Measurements from ENCODE around the gene TMEM63A.

TMEM63A gene

DNA sequence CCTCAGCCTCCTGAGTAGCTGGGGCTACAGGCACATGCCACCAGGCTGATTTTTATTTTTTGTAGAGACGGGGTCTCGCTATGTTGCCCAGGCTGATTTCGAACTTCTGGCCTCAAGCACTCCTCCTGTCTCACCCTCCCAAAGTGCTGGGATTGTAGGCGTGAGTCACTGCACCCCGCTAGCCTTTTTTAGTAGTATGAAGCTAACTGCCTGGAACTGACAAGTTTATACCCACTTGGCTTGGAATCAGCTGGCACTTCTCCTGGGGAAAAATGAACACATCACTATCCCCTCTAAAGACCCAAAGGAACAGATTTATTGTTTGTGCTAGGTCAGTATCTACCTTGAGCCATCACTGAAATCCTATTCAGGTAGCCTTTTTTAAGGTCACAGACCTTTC, 19.0 kb downstream of the TMEM63A start:
- DNase-seq, result no peak

DNA sequence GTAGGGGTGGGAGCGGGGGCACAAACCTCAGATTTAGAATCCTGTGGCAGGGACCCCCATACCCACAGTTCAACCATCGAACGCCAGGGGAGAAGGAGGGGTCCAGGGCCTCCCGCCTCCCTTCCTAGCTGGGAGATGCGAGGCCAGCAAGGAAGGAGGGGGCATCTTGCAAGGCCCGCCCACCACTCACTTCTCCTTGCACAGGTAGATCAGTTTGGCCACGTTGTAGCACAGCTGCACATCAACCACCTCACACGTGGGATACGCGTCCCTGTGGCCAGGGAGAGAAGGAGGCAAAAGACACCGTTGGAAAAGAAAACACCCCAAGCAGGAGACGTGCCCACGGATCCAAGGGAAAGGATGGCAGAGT, 19.6 kb downstream of the TMEM63A start:
- DNase-seq, result no peak

DNA sequence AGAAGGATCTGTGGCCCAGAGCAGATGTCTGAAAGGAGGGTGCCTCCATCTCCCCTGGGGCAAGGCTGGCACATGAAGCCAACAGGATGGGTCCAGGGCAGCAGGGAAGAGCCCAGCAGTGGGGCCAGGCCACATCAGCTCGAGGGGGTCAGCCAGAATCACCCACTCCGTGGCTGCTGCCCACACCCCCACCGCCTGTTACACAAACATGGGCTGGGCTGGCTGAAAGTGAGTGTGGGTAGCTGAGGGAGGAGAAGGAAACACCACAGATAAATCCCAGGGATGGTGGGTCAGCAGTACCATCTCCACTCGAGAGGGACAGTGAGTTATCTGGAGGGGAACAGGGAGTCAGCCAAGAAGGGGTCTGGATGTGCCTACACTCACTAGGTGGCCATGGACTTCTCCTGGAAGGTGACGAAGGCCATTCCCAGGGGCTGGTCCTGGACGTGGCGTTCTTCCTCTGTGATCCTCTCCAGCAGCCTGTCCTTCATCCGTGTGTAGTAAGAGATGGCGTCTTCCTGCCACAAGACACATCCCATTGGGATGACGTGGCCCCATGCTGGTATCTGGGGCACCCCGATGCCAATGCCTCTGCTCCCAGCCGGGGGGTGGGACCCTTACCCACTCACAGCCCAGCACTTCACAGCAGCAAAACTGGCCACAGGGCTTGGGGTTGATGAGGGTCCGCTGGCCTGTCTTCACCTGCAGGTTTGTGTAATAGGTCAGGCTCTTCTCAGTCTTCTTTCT, 20.2 kb downstream of the TMEM63A start:
- DNase-seq, result no peak

DNA sequence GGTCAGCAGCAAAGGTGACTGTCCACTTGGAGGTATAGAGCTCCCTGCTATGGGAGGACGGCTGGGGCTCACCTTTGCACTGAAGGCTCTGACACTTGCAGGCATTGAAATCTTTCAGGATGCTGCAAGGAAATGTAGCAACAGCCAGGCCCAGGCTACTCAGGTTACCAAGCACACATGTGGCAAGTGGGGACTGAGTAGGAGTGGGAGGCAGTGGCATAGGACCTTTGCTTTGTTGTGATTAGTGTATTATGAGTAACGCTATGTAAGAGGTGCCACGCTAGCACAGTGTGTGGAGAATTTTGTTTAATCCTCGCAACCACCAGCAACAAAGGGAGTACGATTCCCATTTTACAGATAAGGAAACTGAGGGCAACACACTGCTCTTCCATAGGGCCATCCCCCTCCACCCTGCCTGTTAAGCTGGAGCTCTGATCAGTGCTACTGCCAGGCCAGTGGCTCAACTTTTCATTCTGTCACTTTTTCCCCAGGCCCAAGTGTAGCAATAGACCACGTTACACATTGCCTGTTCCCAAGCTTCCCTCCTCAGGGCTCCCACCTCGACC, 21.2 kb downstream of the TMEM63A start:
- DNase-seq, result no peak

DNA sequence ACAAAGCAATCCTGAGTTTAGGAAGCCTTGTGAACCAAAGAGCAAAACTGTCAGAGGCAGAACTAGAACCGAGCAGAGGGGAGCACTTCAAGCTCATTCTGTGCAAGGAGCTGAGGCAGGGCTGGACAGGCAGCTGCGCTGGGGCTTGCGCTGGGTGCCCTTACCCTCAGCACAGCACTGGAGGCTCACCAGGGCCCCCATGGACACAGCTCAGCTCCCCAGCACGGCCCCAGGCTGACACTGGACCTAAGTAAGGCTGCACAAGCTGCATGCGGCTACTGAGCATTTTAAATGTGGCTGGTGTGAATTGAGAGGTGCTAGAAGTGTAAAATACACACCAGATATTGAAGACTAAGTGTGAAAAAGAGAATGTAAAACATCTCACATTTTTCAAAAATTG, 22.1 kb downstream of the TMEM63A start:
- DNase-seq, result no peak

DNA sequence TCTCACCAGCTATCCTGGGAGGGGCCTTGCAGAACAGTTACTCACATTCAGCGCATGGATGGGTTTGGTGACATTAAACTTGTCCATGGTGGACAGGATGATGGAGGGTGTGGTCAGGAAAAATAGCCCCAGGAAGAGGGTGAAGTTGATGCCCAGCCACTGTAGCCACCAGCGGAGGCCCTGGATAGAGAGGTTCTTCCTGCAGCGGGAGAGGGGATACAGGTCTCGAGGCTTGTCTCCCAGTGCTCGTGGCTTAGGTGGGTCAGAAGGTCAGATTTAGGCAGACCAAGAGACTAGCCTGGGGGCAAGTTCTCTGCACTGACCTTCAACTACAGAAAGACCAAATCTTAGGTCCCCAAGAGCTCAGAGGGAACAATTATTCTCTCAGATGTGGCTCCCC, 23.0 kb downstream of the TMEM63A start:
- no peak for DNase-seq

DNA sequence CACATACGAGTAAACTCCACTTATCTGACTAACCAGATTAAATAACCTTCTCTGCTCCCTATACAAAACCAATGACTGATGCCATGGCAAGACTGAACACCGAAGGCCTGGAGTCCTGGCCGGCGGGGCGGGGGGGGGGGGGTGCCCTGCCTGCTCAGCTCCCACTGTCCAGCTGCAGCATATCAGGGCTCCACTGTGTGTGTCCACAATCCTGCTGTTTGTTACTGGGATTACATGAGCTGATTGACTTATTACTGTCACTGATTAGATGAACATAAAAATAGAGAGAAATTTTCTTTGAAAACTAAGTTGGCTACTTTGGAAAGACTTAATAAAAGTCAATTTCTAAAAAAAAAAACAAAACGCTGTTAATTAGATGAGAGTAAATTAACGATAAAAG, 24.9 kb downstream of the TMEM63A start:
- no peak for DNase-seq

DNA sequence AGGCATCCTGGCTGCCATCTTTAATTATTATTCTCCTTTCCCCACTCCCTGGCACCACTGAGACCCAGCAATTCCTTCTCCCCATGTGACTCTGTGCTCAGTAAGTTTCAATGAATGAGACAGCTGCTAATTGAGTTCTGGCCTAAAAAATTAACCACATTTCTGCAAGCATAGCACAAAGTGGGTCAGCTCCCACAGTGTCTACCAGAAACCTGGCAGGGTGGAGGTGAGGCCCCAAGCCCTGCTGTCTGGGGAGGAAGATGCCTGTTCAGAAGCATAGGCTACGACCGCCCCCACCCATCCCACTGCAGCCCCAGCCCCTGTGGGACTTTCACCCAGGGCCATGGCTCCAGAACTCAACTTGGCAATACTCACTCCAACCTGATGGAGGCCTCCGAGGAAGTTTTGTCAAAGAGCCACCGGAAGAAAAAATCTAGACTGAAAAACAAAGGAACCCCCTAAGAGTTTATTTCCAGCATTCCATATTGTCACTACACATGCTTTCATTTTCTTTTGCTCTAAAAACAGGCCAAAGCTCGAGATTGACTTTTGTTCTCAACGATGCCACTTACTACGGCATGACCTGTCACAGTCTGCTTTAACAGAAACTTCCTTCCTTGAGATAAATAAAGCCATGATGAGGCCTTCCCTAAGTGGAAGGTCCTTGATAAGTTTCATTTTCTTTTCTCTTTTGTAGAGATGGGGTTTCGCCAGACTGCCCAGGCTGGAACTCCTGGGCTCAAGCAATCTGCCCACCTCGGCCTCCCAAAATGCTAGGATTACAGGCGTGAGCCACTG, 26.5 kb downstream of the TMEM63A start:
- DNase-seq, result no peak

DNA sequence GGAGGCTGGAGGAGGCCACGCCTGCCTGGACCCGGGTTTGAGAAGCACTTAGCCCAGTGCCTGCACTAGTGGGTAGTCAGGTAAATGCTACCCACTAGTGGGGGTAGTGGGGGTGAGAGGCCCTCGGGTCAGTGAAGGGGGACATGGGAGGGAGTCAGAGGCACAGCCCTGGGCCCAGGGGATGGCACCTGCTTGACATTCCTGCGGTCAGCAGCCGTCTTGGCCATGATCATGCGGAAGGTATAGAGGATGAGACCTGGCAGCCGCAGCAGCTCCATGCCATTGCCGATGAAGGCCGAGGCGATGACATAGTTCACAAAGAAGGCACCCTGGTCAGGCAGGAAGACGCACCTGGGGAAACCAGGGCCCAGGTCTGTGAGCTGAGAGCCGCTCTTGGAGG, 28.7 kb downstream of the TMEM63A start:
- DNase-seq, result no peak

DNA sequence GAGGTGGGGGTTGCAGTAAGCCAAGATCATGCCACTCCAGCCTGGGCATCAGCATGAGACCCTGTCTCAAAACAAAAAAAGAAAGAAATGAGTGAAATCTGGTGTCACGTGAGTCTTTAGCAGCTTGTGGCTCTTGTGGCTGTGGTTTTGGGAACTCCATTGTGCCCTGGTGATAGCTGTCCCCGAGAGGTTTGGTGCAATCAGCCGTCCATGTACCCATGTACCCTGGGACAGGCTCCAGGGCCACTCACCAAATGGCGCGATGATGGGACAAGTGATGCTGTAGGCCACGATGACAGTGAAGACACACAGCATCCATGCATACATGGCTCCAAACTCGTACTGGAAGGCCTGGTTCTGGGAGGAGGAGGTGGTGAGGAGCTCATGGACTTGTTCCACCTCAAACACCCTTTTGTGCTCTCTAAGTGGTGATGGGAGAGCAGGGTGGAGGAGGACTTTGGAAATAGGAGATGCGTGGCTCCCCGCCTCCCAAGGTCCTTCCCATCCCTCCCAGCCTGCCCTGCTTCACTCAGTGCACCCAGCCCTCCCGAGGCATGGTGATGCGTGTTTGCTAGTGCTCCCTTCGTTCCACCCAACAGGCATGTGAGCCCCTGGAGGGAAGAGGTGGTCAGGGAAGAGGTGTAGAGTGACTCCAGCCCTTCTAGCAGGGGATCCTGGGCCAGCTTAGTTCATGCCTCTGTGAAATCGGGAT, 29.6 kb downstream of the TMEM63A start:
- DNase-seq, result no peak

DNA sequence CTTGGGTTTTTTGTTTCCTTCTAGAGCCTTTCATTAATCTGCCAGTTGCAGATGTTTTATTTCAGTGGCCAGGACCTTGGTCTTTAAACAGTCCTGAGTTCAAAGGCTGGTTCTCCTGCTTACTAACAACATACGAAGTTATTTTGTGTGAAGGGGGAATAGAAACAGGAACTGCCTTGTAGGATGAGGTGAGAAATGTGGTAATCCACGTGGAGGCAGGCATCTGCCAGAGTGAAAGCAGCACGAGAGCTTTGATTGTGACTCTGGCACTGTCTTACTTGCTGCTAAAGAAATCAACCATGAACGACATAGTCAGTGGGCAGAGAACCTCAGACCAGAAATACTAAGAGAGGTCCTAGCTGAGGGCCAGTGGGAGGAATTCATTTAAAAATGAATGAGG, 30.4 kb downstream of the TMEM63A start:
- DNase-seq, result no peak

DNA sequence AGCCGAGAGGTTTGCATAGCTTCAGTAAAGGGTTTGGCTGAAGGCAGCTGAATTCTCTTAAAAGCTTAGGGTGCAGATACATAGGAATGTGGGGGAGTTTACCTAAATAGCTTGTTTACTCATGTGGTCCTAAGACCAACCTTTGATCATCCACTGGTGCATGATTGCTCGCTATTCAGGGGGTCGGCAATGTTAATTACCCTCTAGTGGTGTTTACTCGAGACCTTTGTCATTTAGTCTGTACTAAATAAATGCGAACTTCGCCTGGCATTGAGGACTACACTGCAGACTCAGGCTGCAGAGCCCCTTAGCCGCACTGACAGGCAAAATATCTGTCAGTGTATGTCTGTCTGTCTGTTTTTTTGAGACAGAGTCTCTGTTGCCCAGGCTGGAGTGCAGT, 31.8 kb downstream of the TMEM63A start:
- DNase-seq, result no peak

DNA sequence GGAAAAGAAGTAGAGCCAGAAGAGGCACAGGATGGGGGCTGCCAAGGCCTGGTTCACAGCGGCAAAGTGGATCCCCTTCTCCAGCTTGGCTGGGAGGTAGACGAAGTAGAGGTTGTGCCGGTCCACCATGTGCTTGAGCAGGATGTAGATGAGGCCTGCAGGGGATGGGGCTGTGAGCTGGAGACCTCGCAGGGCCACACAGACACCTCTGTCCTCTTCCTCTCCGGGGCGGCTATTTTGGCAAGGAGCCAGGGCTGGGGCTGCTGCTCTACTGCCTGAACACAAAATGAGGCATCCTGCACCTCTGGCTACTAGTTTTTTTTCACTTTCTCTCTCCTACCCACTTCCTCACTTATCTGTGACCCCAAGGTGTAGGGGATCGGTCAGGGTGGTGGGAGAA, 32.3 kb downstream of the TMEM63A start:
- DNase-seq, result no peak

DNA sequence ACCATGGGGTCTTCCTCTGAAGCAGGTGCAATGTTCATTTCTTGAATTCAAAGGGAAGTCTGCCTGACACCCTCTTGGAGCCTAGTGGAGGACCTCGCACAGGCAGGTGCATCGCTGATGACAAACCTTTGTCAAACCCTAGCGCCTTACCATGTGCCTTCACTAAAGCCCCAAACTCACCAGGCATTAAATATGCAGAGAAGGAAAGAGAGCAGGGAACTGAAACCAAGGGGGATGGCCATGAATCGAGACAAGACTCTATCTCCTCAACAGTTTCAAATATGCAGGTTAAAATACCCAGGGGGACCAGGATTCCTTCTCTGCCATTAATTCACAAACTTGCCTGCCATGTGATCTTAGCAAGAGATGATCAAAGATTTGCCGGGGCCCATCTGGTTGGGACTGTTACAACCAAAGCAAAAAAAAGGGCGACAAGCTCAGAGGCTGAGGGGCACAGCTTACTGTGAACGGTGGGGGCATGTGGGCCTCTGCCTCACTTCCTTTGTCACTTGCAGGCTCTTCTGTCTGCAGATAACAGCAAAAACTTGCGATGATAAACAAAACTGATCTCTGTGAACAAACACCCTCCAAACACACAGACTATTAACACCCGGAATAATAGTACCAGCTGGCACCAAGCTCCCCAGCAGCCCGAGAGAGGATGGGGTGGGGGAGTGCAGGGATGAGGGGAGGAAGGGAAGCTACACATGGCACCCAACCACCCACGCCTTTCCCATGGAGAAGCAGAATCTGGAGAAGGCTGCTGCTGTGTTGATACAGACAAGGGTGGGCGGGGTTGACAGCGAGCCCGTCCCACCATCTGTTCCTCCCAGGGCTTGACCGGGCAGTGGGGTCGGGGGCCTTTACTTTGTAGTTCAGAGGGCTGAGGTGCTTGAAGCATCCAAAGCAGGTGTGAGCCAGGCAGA, 33.9 kb downstream of the TMEM63A start:
- DNase-seq, result peak; percentile 87

DNA sequence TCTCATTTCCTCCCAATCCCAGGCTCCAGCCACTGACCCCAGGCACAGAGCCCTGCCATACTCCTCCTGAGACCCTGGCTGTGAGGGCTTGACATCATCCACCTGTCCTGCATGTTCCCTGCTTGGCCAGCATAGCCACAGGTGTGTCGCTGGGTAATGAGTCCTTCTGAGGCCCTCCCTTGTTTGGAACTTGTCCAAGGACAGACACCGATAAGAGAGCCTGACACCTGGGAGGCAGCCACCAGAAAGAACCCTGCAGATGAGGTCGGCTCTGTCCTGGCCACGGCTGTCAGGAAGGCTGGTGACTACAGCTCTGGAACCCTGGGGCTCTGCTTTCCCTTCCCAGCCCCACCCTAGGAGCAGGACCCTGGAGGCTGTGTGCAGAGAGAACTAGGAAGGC, 34.6 kb downstream of the TMEM63A start:
- no peak for DNase-seq

DNA sequence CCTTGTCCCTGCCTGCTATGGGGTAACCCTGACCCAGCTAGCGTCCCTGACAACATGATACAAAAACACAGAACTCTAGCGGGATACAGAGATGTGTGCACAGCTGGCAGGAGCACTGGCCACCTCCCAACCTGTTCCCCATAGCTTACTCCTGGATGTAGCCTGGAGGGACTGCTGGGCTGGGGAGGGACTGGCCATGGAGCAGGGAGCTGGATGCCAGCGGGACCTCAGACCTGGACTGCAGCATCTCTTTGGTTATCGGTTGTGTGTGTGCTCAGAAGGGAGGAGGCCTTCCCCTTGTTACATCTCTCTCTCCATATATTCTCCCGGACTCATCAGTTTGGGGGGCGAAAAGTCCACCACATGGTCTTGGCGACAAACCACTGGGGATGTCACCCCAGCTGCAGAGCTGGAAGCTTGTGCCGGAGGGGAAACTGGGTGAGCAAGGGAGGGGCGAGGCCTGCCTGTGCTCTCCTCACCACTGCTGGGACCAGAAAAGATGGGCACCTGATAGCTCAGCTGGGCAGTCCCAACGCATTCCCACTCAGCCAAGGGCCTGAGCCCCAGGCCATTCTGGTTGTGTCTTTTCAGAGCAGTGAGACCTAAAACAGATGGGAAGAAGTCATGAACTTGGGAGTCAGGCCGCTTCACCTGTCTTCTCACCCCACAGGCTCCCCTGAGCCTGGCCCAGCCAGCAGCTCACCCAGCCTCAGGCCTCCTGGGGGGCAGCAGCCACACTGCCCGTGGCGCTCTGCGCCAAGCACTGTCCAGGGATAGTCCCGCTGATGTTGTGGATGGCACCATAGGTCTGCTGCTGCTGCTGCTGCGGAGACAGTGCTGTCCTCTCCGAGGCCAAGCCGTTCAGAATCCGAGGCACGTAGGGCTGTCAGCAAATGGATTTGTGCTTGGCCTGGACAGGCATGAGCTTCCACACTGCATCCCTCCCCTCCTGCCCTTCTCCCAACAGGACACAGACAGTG, 35.6 kb downstream of the TMEM63A start:
- DNase-seq, result no peak

DNA sequence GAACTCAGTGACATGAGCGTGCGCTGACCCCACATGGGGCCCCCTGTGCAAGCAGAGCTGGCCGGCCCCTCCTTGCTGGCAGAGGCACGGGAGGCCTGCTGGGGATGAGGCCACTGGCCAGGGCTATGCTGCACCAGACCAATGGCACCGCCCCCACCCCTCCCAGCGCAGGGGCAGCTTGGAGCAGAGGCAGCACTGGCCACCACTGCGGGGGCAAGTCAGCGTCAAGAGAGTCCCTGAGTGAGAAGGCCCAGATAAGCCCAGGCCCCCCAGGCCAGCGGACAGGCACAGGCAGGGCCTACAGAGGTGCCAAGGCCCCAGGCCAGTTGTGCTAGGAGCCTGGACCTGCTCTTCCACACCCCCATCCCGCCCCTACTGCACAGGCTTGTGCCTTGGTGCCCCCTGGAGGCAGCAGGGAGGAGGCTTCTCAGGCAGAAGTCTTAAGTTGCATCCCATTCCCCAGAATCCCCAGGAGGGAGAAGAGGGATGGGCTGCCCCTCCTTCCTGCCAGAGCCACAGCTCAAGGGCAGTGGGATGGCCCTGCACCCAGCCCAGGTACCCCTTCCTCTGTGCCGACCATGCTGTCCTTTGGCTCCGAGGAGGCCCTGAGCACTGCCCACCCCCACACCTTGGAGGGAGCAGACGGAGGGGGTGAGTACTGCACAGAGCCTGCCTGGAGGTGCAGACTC, 36.5 kb downstream of the TMEM63A start:
- peak; percentile 11 for DNase-seq

DNA sequence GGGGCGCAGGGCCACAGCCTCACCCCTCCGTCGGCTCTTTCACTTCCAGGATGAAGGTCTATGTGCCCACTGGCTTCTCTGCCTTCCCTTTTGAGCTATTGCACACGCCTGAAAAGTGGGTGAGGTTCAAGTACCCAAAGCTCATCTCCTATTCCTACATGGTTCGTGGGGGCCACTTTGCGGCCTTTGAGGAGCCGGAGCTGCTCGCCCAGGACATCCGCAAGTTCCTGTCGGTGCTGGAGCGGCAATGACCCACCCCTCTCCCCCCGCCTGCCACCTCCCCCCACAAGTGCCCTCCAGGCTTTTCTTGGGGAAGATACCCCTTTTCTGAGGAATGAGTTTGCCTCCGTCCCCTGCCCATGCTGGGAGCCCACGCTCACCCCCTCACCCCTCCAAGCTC, 37.1 kb downstream of the TMEM63A start:
- DNase-seq, result no peak

DNA sequence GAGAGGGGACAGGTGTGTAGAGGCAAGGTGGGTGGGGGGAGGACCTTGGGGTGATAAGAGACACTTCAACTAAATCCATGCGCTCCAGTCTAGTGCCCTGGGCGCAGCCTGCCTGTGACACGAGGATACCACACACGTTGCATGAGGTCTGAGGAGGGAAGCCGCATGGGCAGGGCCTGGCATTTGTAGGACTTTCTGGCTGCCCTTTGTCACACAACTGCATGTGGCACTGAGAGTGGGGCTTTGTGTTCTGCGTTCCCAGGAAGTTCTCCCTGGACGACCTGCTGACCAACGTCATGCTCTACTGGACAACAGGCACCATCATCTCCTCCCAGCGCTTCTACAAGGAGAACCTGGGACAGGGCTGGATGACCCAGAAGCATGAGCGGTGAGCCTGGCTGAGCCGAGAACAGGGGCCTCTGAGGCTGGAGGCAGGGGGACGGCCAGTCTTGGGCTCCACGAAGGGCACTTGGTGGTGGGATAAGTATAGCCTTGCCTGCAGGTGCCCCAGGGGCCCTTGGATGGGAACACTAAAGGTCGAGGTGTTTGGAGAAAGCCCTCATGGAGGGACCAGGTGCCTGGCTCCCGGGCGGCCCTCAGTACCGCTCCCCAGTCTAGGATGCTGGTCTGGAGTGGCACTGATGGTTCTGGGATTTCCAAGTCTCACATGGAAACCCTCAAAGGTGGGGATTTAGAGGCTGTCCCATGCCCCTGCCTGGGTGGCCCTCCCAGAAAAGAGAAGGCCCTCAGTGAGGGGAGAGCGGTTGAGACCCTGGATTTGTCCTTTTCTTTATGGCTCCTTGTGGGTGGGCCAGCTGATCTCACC, 37.7 kb downstream of the TMEM63A start:
- no peak for DNase-seq

DNA sequence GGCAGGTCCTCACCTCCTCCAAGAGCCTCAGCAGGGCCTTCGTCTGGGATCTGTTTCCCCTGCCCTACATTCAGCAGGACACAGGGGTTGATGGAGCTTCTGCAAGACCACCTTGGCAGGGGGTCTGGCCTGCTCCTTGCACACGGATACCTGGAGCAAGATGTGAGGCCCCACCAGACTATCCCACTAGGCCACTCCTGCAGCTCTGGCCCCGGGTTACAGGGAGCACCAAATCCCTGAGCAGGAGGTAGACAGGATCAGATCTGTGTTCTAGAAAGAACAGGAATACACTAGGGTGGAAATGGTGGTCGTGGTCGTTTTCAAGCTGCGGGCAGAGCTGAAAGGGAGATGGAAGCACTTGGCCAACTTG, 38.8 kb downstream of the TMEM63A start:
- DNase-seq, result no peak

Measured in DMS 273 treated with DMSO at 0.1 percent for 48 hours (cell line).